ENCODE results near the gene CCDC51. TPM values are rescaled to one million over a fixed set of nuclear protein-coding genes. Genes with fewer than 3 reads are reported as not detected.
A peak's percentile ranks its signal among the peaks of the same experiment; 100 is the strongest.

Gene CCDC51
- total and polyA plus RNA-seq, 9 of the 15 experiments (the other 6 are each of a cell fraction or from before 2014, with no cell fraction given): 6.5 to 18.6 (median 15.7) TPM

DNA sequence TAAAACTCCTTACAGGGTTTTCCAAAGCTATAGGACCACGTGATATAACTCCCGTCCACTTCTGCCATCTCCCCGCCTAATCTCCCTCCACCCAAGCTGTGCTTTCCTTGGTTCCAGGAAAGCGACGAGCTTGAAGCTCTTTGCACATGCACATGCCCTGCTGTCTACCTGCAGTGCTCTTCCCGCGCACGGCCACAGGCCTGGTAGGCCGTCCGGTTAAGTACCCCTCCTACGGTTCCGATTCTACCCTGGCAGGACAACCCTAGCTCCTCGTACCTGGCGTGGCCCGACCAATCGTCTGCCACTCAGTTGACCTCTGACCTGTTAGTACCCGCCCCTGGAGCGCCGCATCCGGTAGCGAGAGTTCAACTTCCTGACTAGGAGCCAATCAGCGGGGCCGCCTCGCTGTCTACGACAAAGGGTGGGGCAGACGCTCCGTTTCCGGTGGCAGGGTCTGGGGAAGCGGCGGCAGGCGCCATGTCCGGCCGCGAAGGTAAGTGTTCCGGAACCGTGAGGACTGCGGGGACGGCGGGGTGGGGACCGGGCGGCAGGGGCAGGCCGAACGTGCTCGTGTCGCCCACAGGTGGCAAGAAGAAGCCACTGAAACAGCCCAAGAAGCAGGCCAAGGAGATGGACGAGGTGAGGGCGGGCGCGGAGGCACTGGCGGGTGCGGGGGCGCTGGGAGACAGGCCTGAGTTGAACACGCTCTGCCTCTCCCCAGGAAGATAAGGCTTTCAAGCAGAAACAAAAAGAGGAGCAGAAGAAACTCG is at the start of gene CCDC51, which contains the start of gene TMA7 (continued):
- peak; percentile 22; the same call in 1 of the 2 replicates for TF ChIP-seq SIN3B (IDR thresholded peaks at IDR 0.05; ENCODE audit: low read depth)
- no peak for TF ChIP-seq GATAD2B (IDR thresholded peaks at IDR 0.05; ENCODE audit: borderline replicate concordance)
- TF ChIP-seq, protein P1, sequence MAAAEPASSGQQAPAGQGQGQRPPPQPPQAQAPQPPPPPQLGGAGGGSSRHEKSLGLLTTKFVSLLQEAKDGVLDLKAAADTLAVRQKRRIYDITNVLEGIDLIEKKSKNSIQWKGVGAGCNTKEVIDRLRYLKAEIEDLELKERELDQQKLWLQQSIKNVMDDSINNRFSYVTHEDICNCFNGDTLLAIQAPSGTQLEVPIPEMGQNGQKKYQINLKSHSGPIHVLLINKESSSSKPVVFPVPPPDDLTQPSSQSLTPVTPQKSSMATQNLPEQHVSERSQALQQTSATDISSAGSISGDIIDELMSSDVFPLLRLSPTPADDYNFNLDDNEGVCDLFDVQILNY (CRISPR knock-in tag; IDR thresholded peaks at IDR 0.05): no peak
- TF ChIP-seq SMARCA4 (IDR thresholded peaks at IDR 0.05): 0 out of 2 replicates have a peak, but pooled peaks have one; percentile 17
- no peak for TF ChIP-seq ZNF830 (CRISPR knock-in tag; IDR thresholded peaks at IDR 0.05)
- TF ChIP-seq SP1 (CRISPR knock-in tag; IDR thresholded peaks at IDR 0.05): peak; percentile 81
- no peak for TF ChIP-seq BMI1 (IDR thresholded peaks at IDR 0.05; ENCODE audit: low read length)
- TF ChIP-seq ZNF3 (CRISPR knock-in tag; IDR thresholded peaks at IDR 0.05): no peak
- no peak for TF ChIP-seq SMC3 (conservative IDR thresholded peaks at IDR 0.05; ENCODE audit: insufficient read depth, low read depth, low read length)
- TF ChIP-seq ZNF24 (IDR thresholded peaks at IDR 0.05): no peak
- no peak for TF ChIP-seq DPF2 (IDR thresholded peaks at IDR 0.05)
- TF ChIP-seq ZNF583 (CRISPR knock-in tag; IDR thresholded peaks at IDR 0.05): no peak
- no peak for TF ChIP-seq GATA2 (CRISPR knock-in tag; IDR thresholded peaks at IDR 0.05)
- TF ChIP-seq ZFP30 (CRISPR knock-in tag; IDR thresholded peaks at IDR 0.05; ENCODE audit: borderline replicate concordance): no peak
- no peak for TF ChIP-seq JUN (IDR thresholded peaks at IDR 0.05; ENCODE audit: borderline replicate concordance, low read depth, low read length)
- TF ChIP-seq JUN (CRISPR knock-in tag; IDR thresholded peaks at IDR 0.05; ENCODE audit: borderline replicate concordance): no peak
- peak in 1 of 2 experiments; percentile 51; a peak in 1 of 4 replicates for TF ChIP-seq KDM4B (IDR thresholded peaks at IDR 0.05; ENCODE audit: borderline replicate concordance in 2 of 2, low read depth in 1 of 2)
- no peak for TF ChIP-seq ZNF584 (CRISPR knock-in tag; IDR thresholded peaks at IDR 0.05; ENCODE audit: low read depth)
- no peak for TF ChIP-seq SRSF1 (IDR thresholded peaks at IDR 0.05; ENCODE audit: low read depth, low read length)
- no peak for TF ChIP-seq ZBTB17 (CRISPR knock-in tag; IDR thresholded peaks at IDR 0.05)
- peak; percentile 23 for TF ChIP-seq HNRNPLL (IDR thresholded peaks at IDR 0.05; ENCODE audit: low read depth, low read length, poor library complexity, severe bottlenecking)
- TF ChIP-seq RCOR1 (IDR thresholded peaks at IDR 0.05; ENCODE audit: borderline replicate concordance in 1 of 2, low read depth in 2 of 2, low read length in 2 of 2): no peak
- no peak for TF ChIP-seq TEAD1 (CRISPR knock-in tag; IDR thresholded peaks at IDR 0.05)
- peak; percentile 39; the same call in 1 of the 2 replicates for TF ChIP-seq CHD2 (IDR thresholded peaks at IDR 0.05; ENCODE audit: low read depth, low read length)
- TF ChIP-seq SP2 (IDR thresholded peaks at IDR 0.05; ENCODE audit: extremely low read depth, low read depth, low read length, poor library complexity, severe bottlenecking): peak; percentile 25
- TF ChIP-seq POLR2AphosphoS5 (IDR thresholded peaks at IDR 0.05; ENCODE audit: control insufficient read depth, insufficient read depth, low read depth, low read length): peak; percentile 67
- TF ChIP-seq TSHZ1 (CRISPR knock-in tag; IDR thresholded peaks at IDR 0.05): no peak

Measured in K562 (cell line).